Measurements from ENCODE around the gene TLR10. TPM values are rescaled to one million over a fixed set of nuclear protein-coding genes. Genes with fewer than 3 reads are reported as not detected.

Gene TLR10
- total RNA-seq, 4 donors from 2014 or later, result not detected

DNA sequence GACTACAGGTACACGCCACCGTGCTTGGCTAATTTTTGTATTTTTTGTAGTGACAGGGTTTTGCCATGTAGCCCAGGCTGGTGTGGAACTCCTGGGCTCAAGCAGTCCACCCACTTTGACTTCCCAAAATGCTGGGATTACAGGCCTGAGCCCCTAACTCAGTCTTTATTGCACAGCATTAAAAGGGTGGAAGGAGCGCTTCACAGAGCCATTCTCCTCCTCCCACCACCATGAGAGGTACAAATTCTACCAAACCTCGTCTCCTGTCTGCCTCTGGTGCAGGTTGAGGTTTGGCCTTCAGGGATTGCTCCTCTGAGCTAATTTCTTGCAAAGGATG lies 52.3 kb downstream of the TLR10 start:
- Histone ChIP-seq H3K9me3 (no peaks in the 10 kb centered on the region), H3K4me1 (no peaks in the 10 kb centered on the region), H3K4me3 (no peak overlapping the region), H3K27me3 (no peaks in the 10 kb centered on the region), H3K27ac (no peak overlapping the region), H3K36me3 (no peaks in the 10 kb centered on the region)
- in situ Hi-C loops (cut with MboI; ENCODE audit: low sequenced_read_pairs in 4 of 4) (loop anchor here in 3 of 4 donors (5.0 to 25.0 kb wide), 4 partner anchors 548 to 668 kb away; no protein-coding TSS in a partner anchor), intact Hi-C loops (cut with DNase I; ENCODE audit: low total_unique reads) (no loop called here)
- DNase-seq (no peak), ATAC-seq (no peak)
- TF ChIP-seq, protein P1, sequence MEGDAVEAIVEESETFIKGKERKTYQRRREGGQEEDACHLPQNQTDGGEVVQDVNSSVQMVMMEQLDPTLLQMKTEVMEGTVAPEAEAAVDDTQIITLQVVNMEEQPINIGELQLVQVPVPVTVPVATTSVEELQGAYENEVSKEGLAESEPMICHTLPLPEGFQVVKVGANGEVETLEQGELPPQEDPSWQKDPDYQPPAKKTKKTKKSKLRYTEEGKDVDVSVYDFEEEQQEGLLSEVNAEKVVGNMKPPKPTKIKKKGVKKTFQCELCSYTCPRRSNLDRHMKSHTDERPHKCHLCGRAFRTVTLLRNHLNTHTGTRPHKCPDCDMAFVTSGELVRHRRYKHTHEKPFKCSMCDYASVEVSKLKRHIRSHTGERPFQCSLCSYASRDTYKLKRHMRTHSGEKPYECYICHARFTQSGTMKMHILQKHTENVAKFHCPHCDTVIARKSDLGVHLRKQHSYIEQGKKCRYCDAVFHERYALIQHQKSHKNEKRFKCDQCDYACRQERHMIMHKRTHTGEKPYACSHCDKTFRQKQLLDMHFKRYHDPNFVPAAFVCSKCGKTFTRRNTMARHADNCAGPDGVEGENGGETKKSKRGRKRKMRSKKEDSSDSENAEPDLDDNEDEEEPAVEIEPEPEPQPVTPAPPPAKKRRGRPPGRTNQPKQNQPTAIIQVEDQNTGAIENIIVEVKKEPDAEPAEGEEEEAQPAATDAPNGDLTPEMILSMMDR (IDR thresholded peaks at IDR 0.05 in 4 of 5, conservative IDR thresholded peaks at IDR 0.05 in 1 of 5), result no peak

DNA sequence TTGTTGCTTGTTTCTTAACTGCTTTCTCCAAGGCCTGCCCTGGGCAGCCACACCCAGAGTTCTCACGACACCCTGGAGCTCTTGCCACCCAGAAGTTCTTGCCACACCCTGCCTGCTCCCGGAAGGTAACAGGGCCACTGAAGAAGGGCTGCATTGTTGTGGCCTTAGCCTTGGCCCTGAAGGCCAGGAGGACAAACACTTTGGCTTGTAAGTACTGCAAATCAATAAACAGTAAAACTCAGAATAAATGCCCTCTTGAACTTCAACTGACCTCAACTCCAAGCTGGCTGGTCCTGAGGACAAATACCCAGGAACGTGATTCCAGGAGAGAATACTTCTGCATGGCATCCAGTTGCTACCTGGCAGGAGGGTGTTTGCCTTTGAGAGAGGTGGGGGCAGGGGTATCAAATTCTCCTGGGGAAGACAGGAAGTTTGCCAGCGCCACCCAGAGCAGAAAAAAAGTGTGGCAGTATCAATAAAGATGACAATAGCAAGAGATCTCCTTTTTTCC lies 54.1 kb downstream of the TLR10 start:
- Histone ChIP-seq H3K36me3 (no peaks in the 10 kb centered on the region), H3K4me1 (no peaks in the 10 kb centered on the region), H3K4me3 (no peak overlapping the region), H3K27me3 (no peaks in the 10 kb centered on the region), H3K27ac (no peak overlapping the region), H3K9me3 (no peaks in the 10 kb centered on the region)
- in situ Hi-C loops (cut with MboI; ENCODE audit: low sequenced_read_pairs in 4 of 4) (loop anchor here in 2 of 4 donors (25.0 kb wide), 1 partner anchor 666 kb away; no protein-coding TSS in a partner anchor), intact Hi-C loops (cut with DNase I; ENCODE audit: low total_unique reads) (no loop called here)
- ATAC-seq (no peak), DNase-seq (no peak)
- no peak for TF ChIP-seq POLR2A (IDR thresholded peaks at IDR 0.05)
- TF ChIP-seq, protein P1 (IDR thresholded peaks at IDR 0.05 in 4 of 5, conservative IDR thresholded peaks at IDR 0.05 in 1 of 5), result no peak

DNA sequence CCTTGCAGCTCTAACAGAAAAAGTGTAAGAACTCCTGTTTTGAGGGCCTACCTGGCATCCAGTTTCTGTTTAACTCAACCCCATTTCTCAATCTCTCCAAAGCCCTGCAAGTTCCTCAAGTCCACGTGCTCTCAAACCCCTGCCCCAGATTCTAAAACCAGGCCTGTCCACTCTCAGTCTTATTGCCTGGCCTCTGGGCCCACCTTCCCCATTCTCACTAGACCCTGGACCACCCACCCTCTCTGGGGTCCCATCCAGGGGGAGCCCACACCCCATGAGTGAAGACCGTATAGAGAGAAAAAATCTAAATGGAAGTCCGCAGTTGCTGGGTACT lies 58.3 kb downstream of the TLR10 start:
- no peak overlapping the region for H3K4me3 ChIP-seq
- in situ Hi-C loops (cut with MboI; ENCODE audit: low sequenced_read_pairs in 4 of 4), result no loop called here
- no peak overlapping the region for H3K27ac ChIP-seq
- no peak for TF ChIP-seq POLR2A (IDR thresholded peaks at IDR 0.05)
- TF ChIP-seq, protein P1 (IDR thresholded peaks at IDR 0.05 in 4 of 5, conservative IDR thresholded peaks at IDR 0.05 in 1 of 5), result no peak
- H3K27me3 ChIP-seq, result no peaks in the 10 kb centered on the region
- ATAC-seq (no peak), DNase-seq (no peak)
- no peaks in the 10 kb centered on the region for H3K4me1 ChIP-seq
- H3K36me3 ChIP-seq, result no peaks in the 10 kb centered on the region
- intact Hi-C loops (cut with DNase I; ENCODE audit: low total_unique reads), result no loop called here
- H3K9me3 ChIP-seq, result no peaks in the 10 kb centered on the region

DNA sequence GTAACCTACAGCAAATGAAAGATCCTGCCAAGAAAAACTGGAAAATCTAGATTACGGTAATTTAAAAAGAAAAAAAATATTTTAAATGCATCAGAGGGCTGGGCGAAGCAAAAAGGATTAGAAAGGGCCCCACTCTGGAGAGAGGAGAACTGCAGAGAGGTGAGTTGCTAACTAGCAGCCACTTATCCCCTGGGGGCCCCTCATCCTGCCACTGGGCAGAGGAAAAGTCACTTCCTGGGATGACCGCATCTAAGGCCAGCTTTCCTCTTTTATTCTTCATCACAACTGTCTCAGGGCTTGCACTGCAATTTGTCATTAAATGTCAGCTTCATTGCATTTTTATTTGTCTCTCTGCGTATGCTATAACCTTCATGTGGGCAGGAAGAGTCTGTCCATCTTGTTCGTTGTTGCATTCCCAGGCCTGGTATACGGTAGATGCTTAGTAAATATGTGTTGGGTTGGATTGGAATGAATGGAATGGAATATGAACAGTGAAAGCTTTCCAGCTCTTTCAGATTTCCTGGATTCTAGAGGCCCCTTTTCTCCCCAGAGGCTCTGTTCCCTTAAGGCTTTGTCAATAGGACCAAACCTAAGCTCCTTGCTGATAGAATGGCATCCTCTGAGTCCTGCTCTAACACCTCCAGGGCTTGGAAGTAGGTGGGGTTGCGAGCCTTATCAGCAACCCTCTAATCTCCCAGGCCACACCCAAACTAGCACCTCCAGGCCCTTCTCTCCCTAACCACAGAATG lies 58.9 kb downstream of the TLR10 start:
- Histone ChIP-seq H3K36me3 (no peaks in the 10 kb centered on the region), H3K27ac (no peak overlapping the region), H3K4me1 (no peaks in the 10 kb centered on the region), H3K9me3 (no peaks in the 10 kb centered on the region), H3K27me3 (no peaks in the 10 kb centered on the region), H3K4me3 (no peak overlapping the region)
- intact Hi-C loops (cut with DNase I; ENCODE audit: low total_unique reads) (no loop called here), in situ Hi-C loops (cut with MboI; ENCODE audit: low sequenced_read_pairs in 4 of 4) (no loop called here)
- ATAC-seq (no peak), DNase-seq (no peak)
- TF ChIP-seq, protein P1 (IDR thresholded peaks at IDR 0.05 in 4 of 5, conservative IDR thresholded peaks at IDR 0.05 in 1 of 5), result no peak
- TF ChIP-seq POLR2A (IDR thresholded peaks at IDR 0.05), result no peak
